Stimulated activated CD4-positive, alpha-beta T cell treated with anti-CD3 and anti-CD28 coated beads, Interleukin-12 subunit alpha, Interleukin-12 subunit beta, amount 100 ng/mL, for 24 hours (primary cell): ENCODE measurements around the gene TIMMDC1.
"Not testable (repeated sequence)": the region's sequence is repeated elsewhere in the genome, so short reads cannot be mapped to it uniquely, and the experiment has no call there.

Source experiments
- DNase-seq, 2 experiments: peaks; one replicate each; pipeline ENCODE4 v3.0.0-alpha.2; 2020; ENCODE audit warnings: low read depth in 2 of 2

TIMMDC1 gene

GRCh38 chr3:119557192-119557876 is 59.0 kb downstream of the TIMMDC1 start:
- no peak for DNase-seq

- no peak for DNase-seq
Measured at GRCh38 chr3:119557877-119558269, 59.5 kb downstream of the TIMMDC1 start.

GRCh38 chr3:119558626-119559317 is 60.4 kb downstream of the TIMMDC1 start:
- no peak for DNase-seq

GRCh38 chr3:119559441-119559963 is 61.2 kb downstream of the TIMMDC1 start, which contains the start of gene CD80:
Gene CD80, minus strand, starts transcription at chr3:119559614. Its CDS starts 1,886 bp downstream, at chr3:119557728.
- peak in 1 of 2 experiments; percentile 56 for DNase-seq

GRCh38 chr3:119560160-119560559 is 61.8 kb downstream of the TIMMDC1 start:
- DNase-seq = no peak

GRCh38 chr3:119562307-119562961 is 64.1 kb downstream of the TIMMDC1 start:
- peak in 1 of 2 experiments; percentile 11 for DNase-seq

GRCh38 chr3:119563334-119563733 is 65.0 kb downstream of the TIMMDC1 start:
- DNase-seq = not testable (repeated sequence)

GRCh38 chr3:119569156-119569555 is 70.8 kb downstream of the TIMMDC1 start:
- DNase-seq = no peak

- DNase-seq = no peak
Measured at GRCh38 chr3:119570229-119570628, 71.9 kb downstream of the TIMMDC1 start.

GRCh38 chr3:119571230-119571629 is 72.9 kb downstream of the TIMMDC1 start:
- DNase-seq = no peak

- DNase-seq = no peak
Measured at GRCh38 chr3:119571688-119572087, 73.3 kb downstream of the TIMMDC1 start.
